Measurements from ENCODE around the gene SRC.
"Not testable (repeated sequence)": the region's sequence is repeated elsewhere in the genome, so short reads cannot be mapped to it uniquely, and the experiment has no call there.

The SRC gene

DNA sequence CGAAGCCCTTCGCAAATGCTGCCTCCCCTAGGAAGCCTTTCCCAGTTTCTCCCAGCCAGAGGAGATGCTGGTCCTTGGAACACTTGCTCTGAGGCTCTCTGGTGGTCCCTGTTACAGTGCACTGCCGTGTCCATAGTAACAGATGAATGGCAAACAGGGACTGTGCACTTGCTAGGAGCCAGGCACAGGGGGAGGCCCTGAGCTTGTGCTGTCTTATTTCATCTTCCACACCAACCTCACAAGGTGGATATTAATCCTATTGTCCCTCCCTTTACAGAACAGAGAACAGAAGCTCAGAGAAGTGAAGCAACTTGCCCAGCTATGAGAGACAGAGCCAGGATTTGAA is 19.0 kb downstream of the SRC start:
- DNase-seq: no peak

DNA sequence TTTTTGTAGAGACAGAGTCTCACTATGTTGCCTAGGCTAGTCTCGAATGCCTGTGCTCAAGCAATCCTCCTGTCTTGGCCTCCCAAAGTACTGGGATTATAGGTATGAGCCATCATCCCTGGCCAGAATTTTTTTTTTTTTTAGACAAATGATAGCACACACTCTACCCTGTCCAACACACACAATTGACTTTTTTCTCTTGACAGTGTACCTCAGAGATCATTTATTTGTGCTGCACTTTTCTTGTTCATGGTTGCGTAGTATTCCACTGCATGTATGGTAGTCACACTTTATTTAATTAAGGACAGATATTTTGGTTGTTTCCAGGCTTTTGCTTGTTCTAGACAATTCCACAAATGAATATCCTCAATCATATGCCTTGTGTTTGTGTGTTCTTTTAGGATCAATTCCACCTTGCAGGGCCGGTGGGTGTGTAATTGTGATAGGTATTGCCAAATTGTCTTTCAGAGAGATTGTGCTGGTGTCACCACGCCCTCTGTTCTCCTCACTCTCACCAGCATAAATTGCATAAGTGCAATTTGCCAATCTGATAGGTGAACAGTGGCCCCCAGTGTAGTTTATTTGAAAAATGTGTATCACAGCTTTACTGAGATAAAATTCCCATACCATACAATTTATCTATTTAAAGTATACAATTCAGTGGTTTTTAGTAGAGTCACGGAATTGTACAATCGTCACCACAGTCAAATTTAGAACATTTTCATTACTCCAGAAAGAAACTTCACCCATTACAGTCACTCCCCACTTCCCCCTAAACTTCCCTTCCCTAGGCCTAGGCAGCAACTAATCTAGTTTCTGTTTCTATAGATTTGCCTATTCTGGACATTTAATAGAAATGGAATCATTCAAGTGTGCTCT is 20.1 kb downstream of the SRC start:
- no peak for DNase-seq

DNA sequence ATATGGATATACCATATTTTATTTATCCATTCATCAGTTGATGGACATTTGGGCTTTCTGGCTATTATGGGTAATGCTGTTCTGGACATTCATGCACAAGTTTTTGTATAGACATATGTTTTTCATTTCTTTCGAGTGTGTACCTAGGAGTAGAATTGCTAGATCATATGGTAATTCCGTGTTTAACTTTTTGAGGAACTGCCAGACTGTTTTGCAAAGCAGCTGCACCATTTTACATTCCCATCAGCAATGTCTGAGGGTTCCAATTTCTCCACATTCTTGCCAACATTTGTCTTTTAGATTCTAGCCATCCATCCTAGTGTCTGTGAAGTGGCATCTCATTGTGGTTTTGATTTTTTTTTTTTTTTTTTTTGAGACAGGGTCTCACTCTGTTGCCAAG is 20.8 kb downstream of the SRC start:
- DNase-seq: no peak

DNA sequence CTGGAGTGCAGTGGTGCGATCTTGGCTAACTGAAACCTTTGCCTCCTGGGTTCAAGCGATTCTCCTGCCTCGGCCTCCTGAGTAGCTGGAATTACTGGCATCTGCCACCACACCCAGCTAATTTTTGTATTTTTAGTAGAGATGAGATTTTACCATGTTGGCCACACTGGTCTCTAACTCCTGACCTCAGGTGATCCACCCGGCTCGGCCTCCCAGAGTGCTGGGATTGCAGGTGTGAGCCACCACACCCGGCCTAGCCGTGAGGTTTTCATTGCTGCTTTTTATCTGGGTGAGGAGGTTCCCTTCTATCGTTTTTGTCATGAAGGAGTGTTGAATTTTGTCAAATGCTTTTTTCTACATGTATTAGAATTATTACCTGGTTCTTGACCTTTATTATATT is 23.9 kb downstream of the SRC start:
- no peak for DNase-seq

DNA sequence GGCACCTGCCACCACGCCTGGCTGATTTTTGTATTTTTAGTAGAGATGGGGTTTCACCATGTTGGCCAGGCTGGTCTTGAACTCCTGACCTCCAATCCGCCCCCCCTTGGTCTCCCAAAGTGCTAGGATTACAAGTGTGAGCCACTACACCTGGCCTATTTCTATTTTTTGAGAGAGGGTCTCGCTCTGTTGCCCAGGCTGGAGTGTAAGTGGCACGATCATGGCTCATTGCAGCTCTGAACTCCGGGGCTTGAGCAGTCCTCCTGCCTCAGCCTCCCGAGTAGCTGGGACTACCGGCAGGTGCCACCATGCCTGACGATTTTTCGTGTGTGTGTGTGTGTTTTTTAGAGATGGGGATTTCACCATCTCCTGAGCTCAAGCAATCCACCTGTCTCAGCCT is 25.9 kb downstream of the SRC start:
- DNase-seq: not testable (repeated sequence)

DNA sequence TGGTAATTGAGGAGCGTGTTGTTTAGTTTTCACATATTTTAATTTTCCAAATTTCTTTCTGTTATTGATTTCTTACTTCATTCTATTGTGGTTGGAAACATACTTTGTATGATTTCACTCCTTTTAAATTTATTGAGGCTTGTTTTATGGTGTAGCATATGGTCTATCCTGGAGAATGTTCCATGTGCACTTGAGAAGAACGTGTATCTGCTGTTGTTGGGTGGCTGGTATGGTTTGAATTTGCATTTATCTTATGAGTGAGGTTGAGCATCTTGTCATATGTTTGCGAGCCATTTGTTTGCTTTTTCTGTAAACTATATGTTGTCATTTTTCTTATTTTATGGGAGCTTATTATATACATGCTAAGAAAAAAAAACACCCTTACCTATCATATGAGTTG is 26.5 kb downstream of the SRC start:
- DNase-seq: no peak

DNA sequence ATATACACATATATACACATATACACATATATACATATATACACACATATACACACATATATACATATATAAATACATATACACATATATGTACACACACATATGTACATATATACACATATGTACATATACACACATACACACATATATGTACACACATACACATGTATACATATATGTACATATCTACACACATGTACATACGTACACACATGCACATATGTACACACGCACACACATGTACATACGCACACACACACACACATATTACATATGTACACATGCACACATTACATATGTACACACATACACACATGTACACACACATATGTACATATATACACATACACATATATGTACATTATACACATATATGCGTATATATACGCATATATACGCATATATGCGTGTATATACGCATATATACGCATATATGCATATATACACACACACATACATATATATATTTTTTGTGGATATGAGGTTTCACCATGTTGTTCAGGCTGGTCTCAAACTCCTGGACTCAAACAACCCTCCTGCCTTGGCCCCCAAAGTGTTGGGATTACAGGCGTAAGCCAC is 27.2 kb downstream of the SRC start:
- no peak for DNase-seq

DNA sequence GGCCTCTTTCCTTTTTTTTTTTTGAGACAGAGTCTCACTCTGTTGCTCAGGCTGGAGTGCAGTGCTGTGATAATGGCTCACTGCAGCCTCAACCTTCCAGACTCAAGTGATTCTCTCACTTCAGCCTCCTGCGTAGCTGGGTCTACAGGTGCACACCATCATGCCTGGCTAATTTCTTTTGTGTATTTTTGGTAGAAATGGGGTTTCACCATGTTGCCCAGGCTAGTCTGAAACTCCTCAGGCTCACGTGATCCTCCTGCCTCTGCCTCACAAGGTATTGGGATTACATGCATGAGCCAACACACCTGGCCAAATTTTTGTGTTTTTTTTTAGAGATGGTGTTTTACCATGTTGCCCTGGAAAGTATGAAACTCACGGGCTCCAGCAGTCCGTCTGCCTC is 29.3 kb downstream of the SRC start:
- DNase-seq: no peak

DNA sequence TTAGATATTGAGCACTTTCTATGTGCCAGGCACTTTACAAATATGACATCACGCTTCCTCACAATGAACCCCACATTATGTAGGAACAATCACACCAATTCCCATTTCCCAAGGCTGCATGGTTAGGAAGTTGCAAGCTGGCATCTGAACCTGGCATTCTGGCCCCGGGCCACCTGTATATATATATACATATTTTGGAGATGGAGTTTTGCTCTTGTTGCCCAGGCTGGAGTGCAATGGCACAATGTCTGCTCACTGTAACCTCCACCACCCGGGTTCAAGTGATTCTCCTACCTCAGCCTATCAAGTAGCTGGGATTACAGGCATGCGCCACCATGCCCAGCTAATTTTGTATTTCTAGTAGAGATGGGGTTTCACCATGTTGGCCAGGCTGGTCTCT is 30.4 kb downstream of the SRC start:
- DNase-seq: no peak

DNA sequence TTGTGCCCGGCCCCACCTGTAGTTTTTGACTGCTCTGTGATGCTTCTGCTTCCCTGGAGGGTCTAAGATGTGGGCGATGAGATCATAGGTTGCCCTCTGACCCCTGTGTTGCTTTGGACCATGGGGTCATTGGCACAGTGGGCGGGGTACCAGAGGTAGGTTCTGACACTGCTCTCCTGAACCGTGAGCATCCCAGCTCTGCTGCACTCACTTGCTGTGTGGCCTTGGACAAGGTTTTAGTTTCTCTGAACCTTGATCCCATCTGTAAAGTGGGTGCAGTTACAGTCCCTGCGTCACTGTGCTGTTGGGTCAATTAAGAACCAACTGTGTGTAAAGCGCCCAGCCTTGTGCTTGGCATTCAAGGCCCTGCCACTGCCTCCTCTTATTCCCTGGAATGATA is 30.9 kb downstream of the SRC start:
- DNase-seq: no peak

DNA sequence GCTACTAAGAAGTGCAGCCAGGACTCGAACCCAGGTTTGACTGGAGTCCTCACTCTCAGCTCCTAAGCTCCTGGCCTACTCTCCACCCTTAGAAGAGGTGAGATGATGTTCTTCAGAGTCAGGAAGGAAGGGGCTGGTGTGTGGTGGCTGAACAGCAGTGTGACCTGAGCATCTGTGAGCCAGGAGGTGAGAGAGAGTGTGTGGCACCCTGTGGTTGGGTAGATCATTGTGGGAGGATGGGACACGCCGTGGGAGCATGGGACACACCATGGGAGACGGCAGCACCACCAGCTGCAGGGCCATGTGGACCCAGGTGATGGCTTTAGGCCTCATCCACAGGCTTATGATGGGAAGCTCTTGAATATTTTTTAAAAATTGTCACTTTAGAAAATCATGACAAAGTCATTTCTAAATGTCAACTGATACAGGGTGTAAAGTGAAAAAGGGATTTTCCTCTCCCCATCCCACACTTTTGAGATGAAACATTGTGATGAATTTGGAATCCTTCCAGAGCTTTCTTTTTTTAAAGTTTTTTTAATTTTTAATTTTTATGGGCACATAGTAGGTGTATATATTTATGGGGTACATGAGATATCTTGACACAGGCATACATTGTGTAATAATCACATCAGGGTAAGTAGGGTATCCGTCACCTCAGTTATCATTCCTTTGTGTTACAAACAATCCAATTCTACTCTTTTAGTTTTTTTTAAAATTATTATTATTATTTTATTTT is 31.6 kb downstream of the SRC start:
- DNase-seq: no peak

DNA sequence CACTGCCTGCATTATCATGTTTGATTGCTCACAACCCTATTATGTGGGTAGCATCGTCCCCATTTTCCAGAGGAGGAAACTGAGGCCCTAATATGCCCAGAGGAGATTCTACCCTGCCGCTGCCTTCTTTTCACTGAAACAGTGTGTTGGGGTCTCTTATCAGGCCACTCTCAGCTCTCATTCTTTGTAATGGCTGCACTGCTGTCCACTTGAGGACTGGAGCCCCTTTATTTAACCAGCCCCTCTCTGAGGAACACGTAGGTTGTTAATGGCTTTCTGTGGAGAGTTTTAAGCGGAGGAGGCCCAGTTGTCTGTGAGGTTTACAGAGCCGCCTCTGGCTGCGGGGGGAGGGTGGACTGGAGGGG is 32.5 kb downstream of the SRC start:
- DNase-seq: no peak

DNA sequence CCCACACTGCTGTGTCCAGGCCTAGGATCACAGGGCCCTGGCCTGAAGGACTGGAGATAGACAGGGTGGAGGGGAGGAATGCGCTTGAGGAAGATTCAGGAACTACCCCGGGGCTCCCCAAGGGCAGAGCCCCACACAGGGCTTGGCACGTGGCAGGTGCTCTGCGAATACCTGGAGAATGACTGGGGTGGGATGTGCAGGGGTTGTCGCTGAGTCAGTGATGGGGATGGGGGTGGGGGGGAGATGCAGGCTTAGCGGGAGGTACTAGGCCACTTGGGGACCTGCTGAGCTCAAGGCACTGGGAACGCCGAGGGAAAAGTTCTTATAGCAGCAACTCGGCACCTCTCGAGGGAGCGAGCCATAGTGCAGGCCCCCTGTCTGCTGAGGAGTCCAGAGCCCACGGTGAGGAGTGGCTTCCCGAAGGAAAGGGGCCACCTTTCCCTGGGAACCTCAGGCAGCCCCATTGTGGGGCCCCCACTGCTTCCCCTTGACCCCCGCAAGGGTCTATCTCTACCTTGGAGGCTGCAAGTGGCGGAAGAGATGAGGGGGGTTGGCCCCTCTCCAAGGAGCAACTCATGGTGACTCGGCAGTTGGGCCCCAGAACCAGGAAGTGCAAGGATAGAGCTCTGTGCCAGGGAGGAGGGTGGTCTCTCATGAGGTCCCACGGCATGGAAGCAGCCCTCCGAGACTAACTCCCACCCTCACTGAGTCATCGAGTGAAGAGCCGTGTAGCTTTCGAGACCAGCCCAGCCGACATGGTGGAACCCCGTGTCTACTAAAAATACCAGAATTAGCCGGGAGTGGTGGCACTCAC is 33.1 kb downstream of the SRC start:
- peak; percentile 43 for DNase-seq

DNA sequence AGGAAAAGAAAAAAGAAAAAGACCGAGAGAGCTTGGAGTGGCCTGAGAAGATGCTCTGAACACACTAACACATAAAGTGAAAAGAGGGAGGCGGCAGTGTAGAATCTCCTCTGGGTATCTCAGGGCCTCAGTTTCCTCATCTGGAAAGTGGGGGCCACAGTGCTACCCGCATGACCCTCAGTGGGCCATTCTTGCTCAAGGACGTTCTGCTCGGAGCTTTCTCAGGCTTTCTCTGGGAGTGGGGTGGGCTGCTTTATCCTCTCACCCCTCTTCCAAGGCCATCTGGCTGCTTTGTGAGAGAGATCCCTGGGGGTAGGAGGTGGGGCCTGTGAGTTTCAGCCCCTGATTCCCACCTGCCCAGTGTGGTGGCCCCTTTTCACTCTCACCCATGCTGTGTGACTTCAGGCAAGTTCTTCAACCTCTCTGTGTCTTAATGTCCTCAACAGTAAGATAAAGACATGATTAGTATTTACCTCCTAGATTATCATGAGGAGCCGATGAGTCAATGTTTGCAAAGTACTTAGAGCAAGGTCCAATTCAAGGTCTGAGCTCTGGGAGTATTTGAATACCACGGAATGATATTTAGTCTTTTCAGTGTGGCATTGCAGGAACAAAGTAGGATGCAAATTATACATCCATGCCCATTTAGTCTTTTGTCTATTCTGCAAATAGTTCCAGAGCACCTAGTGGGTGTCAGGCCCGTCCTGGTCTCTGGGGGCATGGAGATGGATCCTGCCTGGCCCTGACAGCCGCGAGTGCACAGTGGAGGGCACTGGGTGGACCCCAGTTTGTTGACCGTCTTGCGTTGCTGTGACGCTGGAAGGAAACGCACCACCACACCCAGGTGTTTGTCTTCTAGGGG is 34.3 kb downstream of the SRC start:
- no peak for DNase-seq

DNA sequence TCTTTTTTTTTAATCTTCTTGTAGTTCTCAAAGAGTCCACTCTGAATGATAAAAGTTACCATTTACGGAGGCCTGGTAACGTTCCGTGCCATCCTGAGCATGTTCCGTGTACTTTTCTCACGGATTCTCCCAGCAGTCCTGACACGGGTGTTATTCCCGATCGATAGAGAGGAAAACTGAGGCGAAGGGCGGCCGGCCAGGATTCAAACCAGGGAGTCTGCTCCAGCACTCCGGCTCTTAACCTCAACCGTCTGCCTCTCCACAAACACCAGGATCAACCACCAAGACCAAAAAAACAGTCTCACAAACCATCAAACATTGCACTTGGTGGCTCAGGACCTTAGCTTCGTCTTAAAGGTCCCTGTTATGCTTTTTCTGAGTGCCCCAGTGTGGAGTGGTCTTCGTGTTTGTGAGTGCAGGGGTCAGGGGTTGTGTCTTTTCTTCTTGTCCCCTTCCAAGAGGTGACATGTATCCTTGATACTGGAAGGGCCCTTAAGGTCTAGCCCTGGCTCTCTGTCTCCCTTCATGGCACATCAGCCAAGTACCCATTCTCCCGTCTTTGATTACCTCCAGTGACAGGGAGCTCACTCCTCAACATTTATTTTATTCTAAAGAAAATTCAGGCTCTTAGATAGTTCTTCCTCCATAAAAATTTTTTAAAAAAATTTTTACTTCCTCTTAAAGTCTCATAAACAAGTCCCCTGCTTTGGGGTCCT is 35.1 kb downstream of the SRC start:
- DNase-seq: no peak

DNA sequence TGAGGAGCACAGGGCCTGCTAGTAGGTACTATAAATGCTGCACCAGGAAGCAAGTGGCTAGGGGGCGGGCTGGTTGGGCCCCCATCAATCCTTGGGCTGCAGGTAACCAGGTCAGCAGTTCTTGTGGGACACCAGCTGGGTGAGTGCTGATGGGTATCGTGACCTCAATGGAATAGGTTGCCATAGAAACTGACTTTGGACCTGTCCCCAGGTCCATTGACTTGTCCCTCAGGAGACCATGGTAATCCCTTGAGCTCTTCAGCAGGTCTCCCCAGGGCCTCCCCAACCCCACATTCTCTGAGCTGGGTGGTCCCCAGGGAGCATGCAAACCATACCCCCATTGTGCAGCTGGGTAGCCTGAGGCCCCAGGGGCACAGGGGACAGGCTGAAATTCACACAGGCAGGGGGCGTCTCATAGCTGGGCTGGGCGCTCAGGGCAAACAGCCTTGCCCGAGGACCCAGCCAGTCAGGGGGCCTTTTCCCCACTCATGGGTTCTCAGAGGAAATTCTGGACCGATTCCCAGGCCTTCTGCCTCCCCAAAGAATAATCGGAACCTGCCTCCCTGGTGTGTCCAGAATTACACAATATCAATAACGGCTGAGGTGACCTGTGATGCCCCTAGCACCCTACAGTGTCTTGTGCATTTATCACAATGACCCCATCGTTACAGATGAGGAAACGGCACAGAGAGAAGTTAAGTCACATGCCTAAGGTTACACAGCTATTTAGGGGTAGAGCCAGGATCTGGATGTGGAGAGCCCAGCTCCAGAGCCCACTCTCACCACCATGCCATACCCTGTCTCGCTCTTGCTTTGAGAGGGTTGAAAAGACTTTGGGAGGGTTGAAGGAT is 35.9 kb downstream of the SRC start:
- no peak for DNase-seq

DNA sequence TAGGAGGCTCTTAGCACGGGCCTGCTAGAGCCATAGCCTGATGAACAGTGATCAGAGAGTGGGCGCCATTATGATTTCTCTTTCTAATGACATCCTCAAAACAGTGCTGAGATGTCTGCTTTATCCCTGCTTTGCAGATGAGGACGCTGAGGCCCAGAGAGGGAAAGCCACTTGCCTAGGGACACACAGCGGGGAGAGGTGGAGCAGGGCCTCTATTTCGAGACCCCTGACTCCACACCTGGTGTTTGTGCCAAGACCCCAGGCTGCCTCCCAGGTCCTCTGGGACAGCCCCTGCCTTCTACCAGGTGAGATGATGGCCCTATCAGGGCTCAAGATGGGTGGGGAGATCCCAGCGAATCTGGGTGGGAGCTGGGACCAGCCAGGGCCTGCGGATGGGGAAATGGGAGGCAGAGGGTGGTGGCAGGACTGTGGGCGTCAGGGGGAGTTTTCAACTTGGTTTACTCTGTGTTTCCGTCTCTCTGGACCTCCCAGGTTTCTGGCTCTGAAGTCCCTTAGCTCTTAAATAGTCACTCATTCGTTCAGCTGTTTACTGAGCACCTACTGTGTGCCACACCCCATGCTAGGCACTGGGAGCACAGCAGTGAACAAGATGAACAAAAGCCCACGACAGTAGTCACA is 36.7 kb downstream of the SRC start:
- no peak for DNase-seq

DNA sequence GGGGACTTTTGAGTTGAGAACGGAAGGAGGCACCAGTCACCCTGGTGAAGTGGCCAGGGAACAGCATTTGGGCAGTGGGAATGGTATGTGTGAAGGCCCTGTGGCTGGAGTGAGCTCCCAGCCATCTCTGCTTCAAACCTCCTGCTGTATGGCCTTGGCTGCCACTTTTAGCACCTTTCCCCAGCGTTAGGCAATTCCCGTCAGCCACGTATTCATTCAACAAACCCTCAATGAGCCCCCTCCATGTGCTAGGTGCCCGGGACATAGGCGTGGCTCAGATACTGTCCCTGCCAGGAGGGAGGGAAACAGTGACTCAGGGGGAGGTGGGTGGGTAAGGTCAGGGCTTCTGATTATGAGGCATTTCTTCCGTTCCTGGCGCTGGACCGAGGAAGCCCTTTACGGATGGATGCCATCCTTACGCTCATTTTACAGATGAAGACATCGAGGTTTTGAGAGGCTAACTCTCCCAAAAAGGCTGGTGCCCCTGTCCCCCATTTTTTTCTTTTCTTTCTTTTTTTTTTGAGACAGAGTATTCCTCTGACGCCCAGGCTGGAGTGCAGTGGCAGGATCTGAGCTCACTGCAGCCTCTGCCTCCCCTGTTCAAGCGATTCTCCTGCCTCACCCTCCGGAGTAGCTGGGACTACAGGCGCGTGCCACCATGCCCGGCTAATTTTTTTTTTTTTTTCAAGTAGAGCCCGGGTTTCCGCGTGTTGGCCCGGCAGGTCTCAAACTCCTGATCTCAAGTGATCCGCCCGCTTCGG is 37.5 kb downstream of the SRC start:
- DNase-seq: peak; percentile 25

DNA sequence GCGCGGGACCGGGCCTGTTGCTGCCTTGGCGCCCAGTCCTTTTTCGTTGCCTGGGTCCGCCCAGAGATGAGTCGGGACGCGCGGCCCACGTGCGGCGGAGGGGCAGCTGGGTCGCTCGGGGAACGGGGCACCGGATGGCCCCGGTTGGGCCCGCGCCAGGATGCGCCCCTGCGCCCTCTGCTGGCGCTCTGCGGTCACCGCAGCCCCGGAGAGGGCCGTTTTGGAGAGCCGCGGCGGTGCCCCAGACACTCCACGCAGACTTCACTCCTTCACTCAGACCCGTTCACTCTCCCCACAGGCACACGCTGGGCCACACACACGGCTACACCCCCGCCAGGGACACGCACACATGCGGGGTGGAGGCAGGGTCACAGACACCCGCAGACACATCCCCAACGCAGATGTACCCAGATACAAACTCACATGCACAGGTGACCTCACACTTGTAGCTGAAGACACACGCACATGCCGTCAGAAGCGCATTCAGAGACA is 38.8 kb downstream of the SRC start:
- peak; percentile 58 for DNase-seq

All from EL (cell line).